NCI-H524 treated with DMSO at 0.1 percent for 48 hours (cell line): ENCODE data around the gene GABBR2.

Experiments used
- DNase-seq: peaks from one replicate; lab custom pipeline; 2025; lab: John Stamatoyannopoulos, UW

Gene GABBR2

GRCh38 chr9:98720402-98720801 is 11.7 kb upstream of the GABBR2 start:
- no peak for DNase-seq

- DNase-seq, result no peak
These were observed 10.3 kb upstream of the GABBR2 start for GRCh38 chr9:98719055-98719454.

GRCh38 chr9:98714833-98715232 is 6.1 kb upstream of the GABBR2 start:
- DNase-seq, result no peak

DNA sequence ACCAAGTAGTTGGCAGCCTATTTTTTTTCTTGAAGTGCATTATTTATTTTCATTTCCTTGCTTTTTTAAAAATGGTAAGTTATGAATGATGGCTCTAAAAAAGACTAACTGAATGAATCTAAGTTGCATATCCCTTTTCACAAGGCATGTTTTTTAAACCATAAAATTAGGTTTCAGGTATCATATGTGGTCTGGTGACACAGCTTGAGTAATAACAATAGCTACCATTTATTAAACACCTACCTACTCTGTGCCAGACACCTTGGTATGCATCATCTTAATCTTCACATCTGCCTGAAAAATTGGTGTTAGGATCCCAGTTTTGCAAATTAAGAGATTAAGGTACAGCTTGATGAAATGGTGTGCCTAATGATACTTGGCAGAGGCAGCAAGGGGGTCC is 4.3 kb upstream of the GABBR2 start:
- DNase-seq, result no peak

- DNase-seq, result no peak
These were observed 1.5 kb upstream of the GABBR2 start for GRCh38 chr9:98709968-98710965.

- DNase-seq, result no peak
These were observed 417 bp downstream of the GABBR2 start for GRCh38 chr9:98708103-98708932.

DNA sequence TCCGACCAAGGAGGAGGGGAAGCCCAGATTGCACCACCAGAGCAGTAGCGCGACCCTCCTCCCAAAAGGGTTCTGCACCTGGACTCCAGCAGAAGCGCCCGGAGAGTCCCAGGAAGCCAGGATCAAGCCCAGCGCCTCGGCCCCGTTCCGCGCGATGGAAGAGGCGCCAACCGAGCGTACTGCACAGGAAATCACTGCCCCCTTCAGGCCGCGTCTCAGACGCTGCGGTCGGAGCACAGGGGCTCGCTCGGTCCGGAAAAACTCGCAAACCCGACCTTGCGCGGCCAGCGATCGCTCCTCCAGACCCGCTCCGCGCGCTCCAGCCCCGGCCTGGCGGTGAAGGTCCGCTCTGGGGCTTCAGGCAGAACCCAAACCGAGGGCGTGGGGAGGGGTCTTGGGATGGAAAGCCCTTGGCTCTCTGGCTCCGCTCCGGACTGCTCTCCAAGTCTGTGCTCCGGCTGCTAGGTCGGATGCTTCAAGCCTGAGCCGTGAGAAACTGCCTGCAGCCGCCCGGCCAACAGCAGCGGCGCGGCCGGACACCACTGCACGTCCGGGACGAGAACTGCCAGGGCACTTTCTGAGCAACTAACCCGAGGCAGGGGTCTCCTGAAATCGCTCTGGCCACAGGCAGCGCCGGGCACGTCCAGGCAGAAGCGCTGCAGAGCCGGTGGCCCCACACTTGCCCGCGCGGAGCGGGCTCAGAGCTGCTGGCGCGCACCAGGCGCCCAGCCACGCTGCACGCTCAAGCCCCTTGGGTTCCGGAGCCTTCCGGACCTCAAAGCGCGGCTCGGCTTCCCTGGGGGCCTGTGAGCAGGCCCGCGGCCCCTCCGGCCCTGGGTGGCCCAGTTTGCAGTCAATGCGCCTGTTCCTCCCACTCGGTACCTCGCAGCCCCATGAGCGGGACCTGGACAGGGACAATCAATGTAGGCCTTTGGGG is 1.3 kb downstream of the GABBR2 start:
- peak; percentile 70 for DNase-seq

DNA sequence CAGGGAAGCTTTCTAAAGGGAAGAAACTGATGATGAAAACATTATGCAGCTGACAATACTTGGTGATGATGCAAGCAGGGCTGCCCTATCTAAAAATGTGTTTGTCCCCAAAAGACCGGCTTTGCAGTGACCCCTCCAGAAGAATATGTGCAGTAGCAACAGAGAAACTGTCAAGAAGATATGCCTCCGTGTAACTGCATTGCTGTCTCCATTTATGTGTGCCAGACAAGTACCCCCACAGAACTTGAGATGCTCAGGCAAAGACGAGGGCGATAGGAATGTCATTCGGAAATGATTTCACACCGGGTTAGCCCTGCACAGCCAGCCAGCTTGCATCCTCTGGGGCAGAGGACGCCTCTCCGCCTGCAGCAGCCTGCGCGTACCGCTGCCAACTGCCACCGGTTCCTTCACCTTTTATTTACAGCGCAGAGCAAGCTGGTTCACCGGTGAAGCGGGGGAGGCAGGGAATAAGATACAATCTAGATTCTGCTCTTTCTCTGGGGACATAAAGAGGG is 2.0 kb downstream of the GABBR2 start:
- peak; percentile 58 for DNase-seq

GRCh38 chr9:98702835-98703380 is 5.8 kb downstream of the GABBR2 start:
- peak; percentile 33 for DNase-seq

GRCh38 chr9:98702340-98702739 is 6.4 kb downstream of the GABBR2 start:
- no peak for DNase-seq

- DNase-seq, result no peak
These were observed 7.2 kb downstream of the GABBR2 start for GRCh38 chr9:98701576-98701975.

- no peak for DNase-seq
These were observed 7.9 kb downstream of the GABBR2 start for GRCh38 chr9:98700801-98701200.

DNA sequence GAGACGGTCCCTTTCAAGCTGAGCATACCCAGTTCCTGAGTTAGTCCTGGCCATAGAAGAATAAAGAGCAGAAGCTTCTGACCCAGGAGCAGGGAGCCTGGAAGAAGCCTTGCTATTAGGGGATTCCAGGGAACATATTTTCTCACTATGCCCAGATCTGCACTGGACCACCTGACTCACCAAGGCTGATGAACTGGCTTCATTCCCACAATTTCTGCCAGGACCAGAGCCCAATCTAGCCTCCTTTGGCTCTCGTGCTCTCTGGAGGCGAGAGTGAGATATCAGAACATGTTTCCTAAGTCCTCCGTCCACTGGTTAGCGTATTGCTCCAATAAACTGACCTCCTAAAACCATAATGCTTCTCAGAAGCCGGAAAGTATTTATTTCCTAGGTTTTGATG is 9.9 kb downstream of the GABBR2 start:
- no peak for DNase-seq

DNA sequence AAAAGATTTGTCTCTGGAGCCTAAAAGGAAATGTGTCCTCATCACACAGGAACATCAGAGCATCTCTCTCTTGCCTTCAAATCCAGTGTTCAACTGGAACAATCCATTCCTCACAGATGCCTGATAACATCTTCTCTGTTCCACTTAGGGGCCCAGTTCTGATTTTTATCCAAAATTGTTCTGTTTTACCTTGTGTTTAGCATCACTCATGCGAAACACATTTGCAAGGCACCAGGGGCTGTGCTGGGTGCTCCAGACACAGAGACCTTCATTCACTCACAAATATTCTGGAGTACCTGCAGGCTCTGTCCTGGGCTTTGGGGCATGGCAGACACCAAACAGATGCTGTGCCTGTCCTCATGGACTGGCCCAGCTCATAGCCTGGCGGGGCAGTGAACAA is 13.8 kb downstream of the GABBR2 start:
- no peak for DNase-seq

DNA sequence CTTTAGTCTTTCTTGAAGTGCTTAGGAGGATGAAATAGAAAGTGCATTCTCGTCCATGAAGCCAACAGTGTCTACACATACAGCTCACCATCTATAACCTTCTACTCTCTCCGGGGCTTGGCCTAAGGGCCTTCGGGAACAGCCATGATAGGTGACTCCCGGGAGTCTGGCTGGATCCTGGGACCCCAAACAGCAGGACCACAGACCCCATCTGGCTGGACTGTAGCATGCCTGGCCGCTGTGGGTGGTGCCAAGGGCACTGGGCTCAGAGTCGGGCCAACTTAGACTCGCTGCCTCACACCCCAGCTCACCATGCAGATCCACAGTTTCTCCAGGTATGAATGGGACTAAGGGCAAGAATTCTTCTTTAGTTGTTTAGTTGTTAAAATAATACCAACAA is 16.3 kb downstream of the GABBR2 start:
- DNase-seq, result no peak

DNA sequence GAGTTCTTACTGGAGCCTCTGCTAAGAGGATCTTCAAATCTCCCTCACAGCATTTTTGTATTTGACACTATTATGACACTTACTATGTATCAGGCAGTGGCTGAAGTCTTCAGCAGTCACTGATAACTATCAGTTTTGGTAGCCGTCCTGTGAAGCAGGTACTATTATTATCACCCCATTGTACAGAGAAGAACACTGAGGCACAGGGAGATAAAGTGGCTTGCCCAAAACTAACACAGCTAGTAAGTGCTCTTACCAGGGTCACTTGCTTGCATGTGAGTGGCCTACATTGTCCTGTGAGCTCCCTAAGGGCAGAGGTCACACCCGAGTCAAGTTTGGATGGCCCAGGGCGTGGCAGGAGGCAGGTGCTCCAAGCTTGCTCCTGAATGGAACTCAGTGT is 16.8 kb downstream of the GABBR2 start:
- DNase-seq, result no peak

DNA sequence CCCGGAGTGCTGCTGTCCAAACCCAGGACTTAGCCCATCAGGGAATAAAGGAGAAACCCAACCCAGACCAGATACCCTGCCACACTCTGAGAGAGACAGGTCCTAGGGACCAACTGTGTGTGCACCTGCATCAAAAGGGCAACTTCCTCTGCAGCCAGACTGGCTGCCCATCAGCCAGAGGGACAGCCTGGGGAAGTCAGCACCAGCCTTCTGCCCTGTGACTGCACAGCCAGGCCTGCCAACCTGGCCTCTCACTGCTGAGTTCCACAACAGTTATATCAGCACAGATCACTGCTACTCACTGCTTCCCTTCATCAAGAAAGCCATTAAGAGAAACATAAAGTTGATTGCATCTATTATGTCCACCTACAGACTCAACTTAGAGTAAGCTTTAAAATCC is 18.0 kb downstream of the GABBR2 start:
- no peak for DNase-seq

DNA sequence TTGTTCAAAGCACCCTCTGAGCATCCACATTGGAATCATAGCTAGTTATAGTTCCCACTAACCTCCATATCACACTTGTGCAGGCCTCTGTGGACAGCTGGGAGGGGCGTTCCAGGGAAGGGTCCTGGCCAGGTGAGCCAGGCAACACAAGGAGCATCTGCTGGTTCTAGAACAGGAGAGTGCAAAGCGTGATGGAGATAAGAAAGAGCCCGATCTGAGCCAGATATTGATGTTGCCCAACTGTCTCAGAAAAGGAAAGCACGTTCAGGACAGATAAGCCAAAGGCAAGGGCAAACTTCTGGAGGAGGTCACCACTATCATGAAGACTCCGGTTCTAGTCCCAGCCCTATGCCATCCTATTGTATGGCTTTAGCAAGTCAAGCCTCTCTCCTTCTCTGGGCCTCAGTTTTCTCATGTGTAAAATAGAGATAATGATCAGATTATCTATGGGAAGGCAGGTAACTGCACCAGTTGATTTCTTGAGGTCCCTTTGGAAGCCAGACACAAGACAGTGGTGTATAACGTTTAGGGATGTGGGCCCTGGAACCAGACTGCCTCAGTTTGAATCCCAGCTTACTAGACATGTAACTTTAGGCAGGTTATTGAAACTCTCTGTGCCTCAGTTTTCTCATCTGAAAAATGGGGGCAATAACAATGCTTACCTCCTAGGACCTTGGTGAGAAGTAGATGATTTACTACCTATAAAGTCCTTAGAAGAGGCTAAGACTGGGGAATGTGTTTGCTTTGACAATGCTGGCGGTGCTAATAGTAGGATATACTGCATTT is 19.8 kb downstream of the GABBR2 start:
- DNase-seq, result no peak

GRCh38 chr9:98687911-98688310 is 20.8 kb downstream of the GABBR2 start:
- no peak for DNase-seq
